H1 (cell line): ENCODE measurements around the gene PFN4. TPM values are rescaled to one million over a fixed set of nuclear protein-coding genes. Genes with fewer than 3 reads are reported as not detected.
A peak's percentile ranks its signal among the peaks of the same experiment; 100 is the strongest.

Source experiments
- CTCF ChIA-PET: fragments of 300-600 bp; sonication (Branson Sonifier 250); formaldehyde crosslinking; loops from one replicate; lab custom pipeline; 2021; ENCODE audit not compliant: partially characterized antibody; lab: Charles Lee
- POLR2A ChIA-PET: fragments of 300-600 bp; sonication (Branson Sonifier 250); formaldehyde crosslinking; loops from one replicate; lab custom pipeline; 2021; ENCODE audit warnings: inconsistent platforms; ENCODE audit not compliant: partially characterized antibody; lab: Charles Lee
- DNase-seq, 2 experiments: peaks; one replicate each; pipeline versions ENCODE4 v3.0.0 to v3.0.0-alpha.2; 2010 to 2022; ENCODE audit warnings: low spot score in 2 of 2, low read depth in 1 of 2, mixed read lengths in 1 of 2
- FAIRE-seq: peaks from 2 replicates; lab custom pipeline; 2011; peaks lifted over from hg19 to GRCh38; lab: Jason Lieb, UNC
- H2AFZ ChIP-seq: 2 replicates; pipeline ENCODE4 v1.8.1; 2012; ENCODE audit warnings: low read length, inconsistent platforms
- H2AK5ac ChIP-seq: 2 replicates; pipeline ENCODE4 v1.6.1; 2013; ENCODE audit warnings: low read depth, low read length
- H2BK120ac ChIP-seq: replicated peaks from 2 replicates; pipeline ENCODE3; 2013; ENCODE audit warnings: low read depth, low read length, inconsistent platforms
- H2BK12ac ChIP-seq: 2 replicates; pipeline ENCODE4 v1.6.1; 2013; ENCODE audit warnings: low read depth, low read length
- H2BK15ac ChIP-seq: 2 replicates; pipeline ENCODE4 v1.6.1; 2013; ENCODE audit warnings: low read length
- H2BK20ac ChIP-seq: 2 replicates; pipeline ENCODE4 v1.6.1; 2013; ENCODE audit warnings: low read length
- H2BK5ac ChIP-seq: 2 replicates; pipeline ENCODE4 v1.6.1; 2013; ENCODE audit warnings: low read depth, low read length
- H3K14ac ChIP-seq: 2 replicates; pipeline ENCODE4 v1.6.1; 2013; ENCODE audit warnings: inconsistent platforms; ENCODE audit not compliant: insufficient read length
- H3K18ac ChIP-seq: 2 replicates; pipeline ENCODE4 v1.6.1; 2013; ENCODE audit warnings: low read length; ENCODE audit errors: extremely low read depth
- H3K23ac ChIP-seq: 2 replicates; pipeline ENCODE4 v1.6.1; 2013; ENCODE audit warnings: inconsistent platforms; ENCODE audit not compliant: insufficient read length
- H3K23me2 ChIP-seq: 2 replicates; pipeline ENCODE4 v1.6.1; 2013; ENCODE audit warnings: low read depth, low read length
- H3K27ac ChIP-seq: 2 replicates; pipeline ENCODE4 v1.6.1; 2011; ENCODE audit warnings: low read depth, low read length, inconsistent platforms
- H3K27me3 ChIP-seq, 4 experiments: replicated peaks in 1 of 4; 1 replicate in 1 of 4; 2 replicates in 3 of 4; pipeline versions ENCODE4 v1.6.1 to v1.8.1; 2011 to 2013; ENCODE audit warnings: low read length in 3 of 4, mild to moderate bottlenecking in 3 of 4, inconsistent platforms in 2 of 4, mixed read lengths in 2 of 4, moderate library complexity in 1 of 4; ENCODE audit not compliant: control insufficient read depth in 3 of 4, insufficient read depth in 3 of 4; ENCODE audit errors: extremely low read depth in 1 of 4
- H3K36me3 ChIP-seq, 4 experiments: 2 replicates each; pipeline versions ENCODE4 v1.6.1 to v1.8.1; 2011 to 2013; ENCODE audit warnings: mild to moderate bottlenecking in 4 of 4, low read length in 3 of 4, moderate library complexity in 2 of 4, control low read depth in 1 of 4, inconsistent platforms in 1 of 4; ENCODE audit not compliant: insufficient read depth in 4 of 4, control insufficient read depth in 2 of 4
- H3K4ac ChIP-seq: replicated peaks from 2 replicates; pipeline ENCODE3; 2013; ENCODE audit warnings: low read length, low read depth, mixed read lengths, inconsistent platforms; ENCODE audit not compliant: insufficient read length
- H3K4me1 ChIP-seq, 4 experiments: replicated peaks in 1 of 4; 1 replicate in 1 of 4; 2 replicates in 3 of 4; pipeline versions ENCODE4 v1.6.1 to v1.8.1; 2011 to 2013; ENCODE audit warnings: low read length in 3 of 4, inconsistent platforms in 2 of 4, mixed read lengths in 1 of 4; ENCODE audit not compliant: insufficient read depth in 4 of 4, control insufficient read depth in 3 of 4
- H3K4me2 ChIP-seq, 2 experiments: 2 replicates each; pipeline versions ENCODE4 v1.6.1 to v1.8.1; 2011 to 2013; ENCODE audit warnings: low read depth in 2 of 2, low read length in 2 of 2, control low read depth in 1 of 2, inconsistent platforms in 1 of 2, mild to moderate bottlenecking in 1 of 2; ENCODE audit not compliant: insufficient read depth in 1 of 2
- H3K4me3 ChIP-seq, 4 experiments: fragments of 200-600, 300-600 bp in 1 of 4; sonication (generic), shearing (Covaris generic), sonication (Bioruptor Twin) in 1 of 4; 2 replicates each; pipeline versions ENCODE4 v1.5.1 to v1.8.1; 2011 to 2016; ENCODE audit warnings: low read length in 4 of 4, low read depth in 3 of 4, control low read depth in 2 of 4, inconsistent platforms in 2 of 4, mild to moderate bottlenecking in 2 of 4, mixed read lengths in 1 of 4, moderate library complexity in 1 of 4; ENCODE audit not compliant: insufficient read depth in 2 of 4; ENCODE audit errors: extremely low read depth in 1 of 4
- H3K56ac ChIP-seq: replicated peaks from 2 replicates; pipeline ENCODE3; 2013; ENCODE audit warnings: low read depth, mild to moderate bottlenecking, mixed read lengths, low read length, inconsistent platforms; ENCODE audit not compliant: insufficient read length
- H3K79me1 ChIP-seq: 2 replicates; pipeline ENCODE4 v1.6.1; 2013; ENCODE audit warnings: low read depth, low read length, control low read depth
- H3K79me2 ChIP-seq, 2 experiments: 2 replicates each; pipeline versions ENCODE4 v1.6.1 to v1.8.1; 2012 to 2013; ENCODE audit warnings: low read length in 2 of 2, mild to moderate bottlenecking in 2 of 2, inconsistent platforms in 1 of 2; ENCODE audit not compliant: insufficient read depth in 2 of 2, control insufficient read depth in 1 of 2
- H3K9ac ChIP-seq, 4 experiments: replicated peaks in 1 of 4; 1 replicate in 1 of 4; 2 replicates in 3 of 4; pipeline versions ENCODE4 v1.6.1 to v1.8.1; 2011 to 2013; ENCODE audit warnings: low read depth in 3 of 4, low read length in 3 of 4, control low read depth in 2 of 4, mild to moderate bottlenecking in 2 of 4, moderate library complexity in 2 of 4, inconsistent platforms in 1 of 4; ENCODE audit errors: extremely low read depth in 1 of 4
- H3K9me3 ChIP-seq, 2 experiments: 2 replicates each; pipeline versions ENCODE4 v1.6.1 to v1.8.1; 2012 to 2013; ENCODE audit warnings: mild to moderate bottlenecking in 2 of 2, moderate library complexity in 2 of 2, control low read depth in 1 of 2, inconsistent platforms in 1 of 2, low read depth in 1 of 2, low read length in 1 of 2, mixed read lengths in 1 of 2; ENCODE audit not compliant: insufficient read depth in 2 of 2
- H4K20me1 ChIP-seq, 2 experiments: replicated peaks in 1 of 2; 2 replicates each; pipeline versions ENCODE3 to v1.8.1; 2011 to 2013; ENCODE audit warnings: inconsistent platforms in 2 of 2, low read length in 2 of 2, mild to moderate bottlenecking in 1 of 2; ENCODE audit not compliant: insufficient read depth in 2 of 2, control insufficient read depth in 1 of 2
- H4K5ac ChIP-seq: 2 replicates; pipeline ENCODE4 v1.6.1; 2013; ENCODE audit warnings: low read length, low read depth, mixed read lengths, inconsistent platforms; ENCODE audit not compliant: insufficient read length
- H4K8ac ChIP-seq: 2 replicates; pipeline ENCODE4 v1.8.0; 2013; ENCODE audit warnings: mild to moderate bottlenecking, moderate library complexity, low read length, inconsistent platforms; ENCODE audit not compliant: insufficient read depth; ENCODE audit errors: extremely low read depth
- H4K91ac ChIP-seq: replicated peaks from 2 replicates; pipeline ENCODE3; 2013; ENCODE audit warnings: low read length, mixed read lengths, inconsistent platforms; ENCODE audit not compliant: insufficient read length
- CBX8 ChIP-seq: fragments of 300-800, 300-1000 bp; sonication (generic); IDR thresholded peaks from 2 replicates; pipeline ENCODE4 v1.7.1; 2016; ENCODE audit warnings: low read depth, low read length, borderline replicate concordance
- CEBPB ChIP-seq: IDR thresholded peaks from 2 replicates; pipeline ENCODE4 v1.6.1; 2012; ENCODE audit warnings: low read depth, low read length
- KDM1A ChIP-seq: fragments of 200-600, 300-600 bp; sonication (generic); IDR thresholded peaks from 2 replicates; pipeline ENCODE4 v1.7.1; 2016; ENCODE audit warnings: mild to moderate bottlenecking, low read length, borderline replicate concordance
- SIRT6 ChIP-seq: IDR thresholded peaks from one replicate; pipeline ENCODE4 v1.7.1; 2012; ENCODE audit warnings: low read length, inconsistent platforms
- SP4 ChIP-seq: IDR thresholded peaks from 2 replicates; pipeline ENCODE4 v1.6.1; 2012; ENCODE audit warnings: low read length, inconsistent platforms
- TAF7 ChIP-seq: optimal IDR thresholded peaks from 2 replicates; pipeline ENCODE3; 2011; ENCODE audit warnings: low read depth, mild to moderate bottlenecking, inconsistent platforms, low read length, moderate library complexity, borderline replicate concordance
- TCF12 ChIP-seq: IDR thresholded peaks from 2 replicates; pipeline ENCODE4 v1.6.1; 2011; ENCODE audit warnings: low read depth, mild to moderate bottlenecking, low read length
- TEAD4 ChIP-seq: IDR thresholded peaks from 2 replicates; pipeline ENCODE4 v1.6.1; 2012; ENCODE audit warnings: low read depth, low read length, inconsistent platforms, mixed read lengths
- WGBS, 2 experiments: shearing (Covaris generic) in 1 of 2; methylation state at CpG; one replicate each; pipeline versions ENCODE4 v1.1.6 to v1.1.7; 2013 to 2015; ENCODE audit warnings: low lambda C conversion rate in 2 of 2, mixed read lengths in 2 of 2, inconsistent platforms in 1 of 2, low coverage in 1 of 2, missing lambda C conversion rate in 1 of 2; ENCODE audit not compliant: insufficient replicate concordance in 2 of 2, insufficient coverage in 1 of 2, insufficient read length in 1 of 2; ENCODE audit errors: extremely low coverage in 1 of 2, missing lambda C conversion rate in 1 of 2; 5-methylcytosine and 5-hydroxymethylcytosine counted together
- polyA plus RNA-seq, 7 experiments: library from polyadenylated mRNA; depleted of rRNA in 3 of 7; stranded (reverse) in 5 of 7; unstranded in 2 of 7; fragments of >200 nt in 5 of 7; fragments of 200-250 nt in 2 of 7; gene quantifications; 1 replicate in 5 of 7; 2 replicates in 1 of 7; 4 replicates in 1 of 7; pipeline versions ENCODE4 v1.2.1 to v1.2.3, GENCODE V29; 2011 to 2013; ENCODE audit warnings: missing spikeins in 2 of 7, mixed read lengths in 2 of 7
- total RNA-seq: library from RNA; stranded (reverse); fragmentation: NEBNext Ultra II Directional; extraction: Animal tissue kit (Norgen Biotek cat#: 25700); gene quantifications from 2 replicates; pipeline ENCODE4 v1.2.1, GENCODE V29; 2021

Gene PFN4
- total and polyA plus RNA-seq, 2 of the 8 experiments (the other 6 are each of a cell fraction or from before 2014, with no cell fraction given): not detected

GRCh38 chr2:24083567-24084385, 39.4 kb downstream of the PFN4 start:
- peak overlapping the region; percentile 99 for H4K8ac ChIP-seq
- no peak overlapping the region for H3K14ac ChIP-seq
- no peaks in the 10 kb centered on the region for H3K27me3 ChIP-seq
- H2AK5ac ChIP-seq: peak overlapping the region; percentile 93; the same call in 1 of the 2 replicates
- 11% methylated on average over 26 of the region's 30 CpGs; no CpG with 5 or more reads in 1 of the 2 experiments for WGBS, 2 experiments
- H4K5ac ChIP-seq: peak overlapping the region; percentile 96
- peak overlapping the region; percentile 97 for H4K91ac ChIP-seq
- H2BK5ac ChIP-seq: peak overlapping the region; percentile 96
- DNase-seq: peak in 1 of 2 experiments; percentile 81
- peak overlapping the region; percentile 99 for H3K18ac ChIP-seq
- H3K79me2 ChIP-seq: no peaks in the 10 kb centered on the region
- POLR2A ChIA-PET: interaction anchor here (0.6 to 3.1 kb wide), 34 partner anchors 8 to 670 kb away, joined by 3 to 24 read pairs (median 5); partner anchors contain the start of genes ATAD2B, FAM228B, ITSN2 and MFSD2B
- H3K9me3 ChIP-seq: no peaks in the 10 kb centered on the region
- no peak overlapping the region for H3K23ac ChIP-seq
- H3K23me2 ChIP-seq: peaks cover 10% of the 10 kb centered on the region
- H2BK15ac ChIP-seq: peak overlapping the region; percentile 84; the same call in 1 of the 2 replicates
- H2BK12ac ChIP-seq: peak overlapping the region; percentile 75
- peak overlapping the region; percentile 89 for H3K27ac ChIP-seq
- CTCF ChIA-PET: interaction anchor here (0.6 to 4.3 kb wide), 25 partner anchors 12 to 277 kb away, joined by 3 to 25 read pairs (median 4); partner anchors contain the start of genes ATAD2B, FAM228B and PFN4
- H2BK120ac ChIP-seq: peak overlapping the region; percentile 51
- peaks cover 4 to 11% (median 9%) of the 10 kb centered on the region in 4 experiments for H3K4me1 ChIP-seq
- peak overlapping the region; percentile 70 for H3K56ac ChIP-seq
- H3K4me2 ChIP-seq: peak overlapping the region; percentile 80 to 94
- H3K9ac ChIP-seq: peak overlapping the region; percentile 71 to 93 (median 81)
- no peaks in the 10 kb centered on the region for H4K20me1 ChIP-seq
- H2AFZ ChIP-seq: 0 out of 2 replicates have a peak overlapping the region, but pooled peaks have one; percentile 25
- H2BK20ac ChIP-seq: 0 out of 2 replicates have a peak overlapping the region, but pooled peaks have one; percentile 40
- H3K79me1 ChIP-seq: no peaks in the 10 kb centered on the region
- H3K4me3 ChIP-seq: peak overlapping the region; percentile 55 to 77 (median 66)
- H3K36me3 ChIP-seq: peaks cover 11 to 17% (median 15%) of the 10 kb centered on the region in 4 experiments; a peak in 7 of 8 replicates
- no peak for FAIRE-seq
- H3K4ac ChIP-seq: peak overlapping the region; percentile 24
- no peak for TF ChIP-seq CBX8
- TF ChIP-seq TAF7: peak; percentile 25
- TF ChIP-seq TCF12: no peak
- TF ChIP-seq SIRT6: no peak
- no peak for TF ChIP-seq SP4
- TF ChIP-seq TEAD4: 0 out of 2 replicates have a peak, but pooled peaks have one; percentile 0
- no peak for TF ChIP-seq CEBPB
- no peak for TF ChIP-seq KDM1A
